HEK293 (cell line): ENCODE data around the gene ZNF835.

Experiments
- CTCF ChIA-PET: fragments of 350-600 bp; formaldehyde crosslinking; extraction: SDS; loops from one replicate; lab custom pipeline; 2021; ENCODE audit warnings: antibody characterized with exemption; lab: Yijun Ruan, JAX
- POLR2A ChIA-PET: fragments of 300-600 bp; formaldehyde crosslinking; extraction: SDS; loops from one replicate; lab custom pipeline; 2020; ENCODE audit warnings: antibody characterized with exemption, inconsistent platforms; lab: Yijun Ruan, JAX
- H3K27ac ChIP-seq: fragments of 200-500 bp; sonication (Bioruptor generic); 2 replicates; pipeline ENCODE4 v1.5.1; 2014; ENCODE audit warnings: low read depth, low read length, control low read depth, inconsistent platforms; ENCODE audit errors: extremely low read depth
- H3K36me3 ChIP-seq, 2 experiments: fragments of 200-500 bp in 1 of 2; sonication (Bioruptor generic) in 1 of 2; 1 replicate in 1 of 2; 2 replicates in 1 of 2; pipeline ENCODE4 v1.5.1; 2014 to 2017; ENCODE audit warnings: inconsistent platforms in 2 of 2, low read length in 2 of 2; ENCODE audit not compliant: control insufficient read depth in 2 of 2, insufficient read depth in 1 of 2
- H3K4me1 ChIP-seq: fragments of 200-500 bp; sonication (Bioruptor generic); 2 replicates; pipeline ENCODE4 v1.5.1; 2014; ENCODE audit warnings: mild to moderate bottlenecking, low read length, inconsistent platforms; ENCODE audit not compliant: control insufficient read depth, insufficient read depth
- H3K4me3 ChIP-seq: 2 replicates; pipeline ENCODE4 v1.5.1; 2011; ENCODE audit warnings: low read depth, mild to moderate bottlenecking, control low read depth, low read length, moderate library complexity
- H3K9me3 ChIP-seq: fragments of 200-500 bp; sonication (Bioruptor generic); 2 replicates; pipeline ENCODE4 v1.5.1; 2014; ENCODE audit warnings: low read depth, low read length, inconsistent platforms; ENCODE audit not compliant: control insufficient read depth, insufficient read depth
- KLF16 ChIP-seq: fragments of 450-650 bp; formaldehyde crosslinking; IDR thresholded peaks from 2 replicates; pipeline ENCODE4 v1.5.1; 2017; ENCODE audit warnings: missing biosample characterization, missing genetic modification characterization
- PATZ1 ChIP-seq: fragments of 450-650 bp; formaldehyde crosslinking; IDR thresholded peaks from 2 replicates; pipeline ENCODE4 v1.5.1; 2016; ENCODE audit warnings: missing biosample characterization, missing genetic modification characterization
- RBAK ChIP-seq: fragments of 450-650 bp; formaldehyde crosslinking; IDR thresholded peaks from 2 replicates; pipeline ENCODE4 v1.5.1; 2016; ENCODE audit warnings: missing biosample characterization, missing genetic modification characterization
- SCRT2 ChIP-seq: fragments of 450-650 bp; formaldehyde crosslinking; IDR thresholded peaks from 2 replicates; pipeline ENCODE4 v1.5.1; 2016; ENCODE audit warnings: missing biosample characterization, missing genetic modification characterization
- ZBTB48 ChIP-seq: fragments of 450-650 bp; formaldehyde crosslinking; IDR thresholded peaks from 2 replicates; pipeline ENCODE4 v1.5.1; 2016; ENCODE audit warnings: missing biosample characterization, missing genetic modification characterization
- ZBTB49 ChIP-seq: fragments of 450-650 bp; formaldehyde crosslinking; IDR thresholded peaks from 2 replicates; pipeline ENCODE4 v1.5.1; 2016; ENCODE audit warnings: missing biosample characterization, missing genetic modification characterization, low read depth
- ZBTB6 ChIP-seq: fragments of 450-650 bp; formaldehyde crosslinking; IDR thresholded peaks from 2 replicates; pipeline ENCODE4 v1.5.1; 2017; ENCODE audit warnings: missing biosample characterization, missing genetic modification characterization
- ZFP37 ChIP-seq: fragments of 450-650 bp; formaldehyde crosslinking; IDR thresholded peaks from 2 replicates; pipeline ENCODE4 v1.5.1; 2016; ENCODE audit warnings: missing biosample characterization, missing genetic modification characterization
- ZNF146 ChIP-seq: fragments of 450-650 bp; formaldehyde crosslinking; IDR thresholded peaks from 2 replicates; pipeline ENCODE4 v1.5.1; 2016; ENCODE audit warnings: missing biosample characterization, missing genetic modification characterization
- ZNF202 ChIP-seq: fragments of 450-650 bp; formaldehyde crosslinking; IDR thresholded peaks from 2 replicates; pipeline ENCODE4 v1.5.1; 2016; ENCODE audit warnings: missing biosample characterization, missing genetic modification characterization, borderline replicate concordance
- ZNF24 ChIP-seq: fragments of 450-650 bp; formaldehyde crosslinking; IDR thresholded peaks from 2 replicates; pipeline ENCODE4 v1.5.1; 2016; ENCODE audit warnings: missing biosample characterization, missing genetic modification characterization
- ZNF280D ChIP-seq: fragments of 450-650 bp; formaldehyde crosslinking; IDR thresholded peaks from 2 replicates; pipeline ENCODE4 v1.5.1; 2016; ENCODE audit warnings: missing biosample characterization, missing genetic modification characterization
- ZNF391 ChIP-seq: fragments of 450-650 bp; formaldehyde crosslinking; IDR thresholded peaks from 2 replicates; pipeline ENCODE4 v1.5.1; 2016; ENCODE audit warnings: low read depth, missing biosample characterization, missing genetic modification characterization, borderline replicate concordance
- ZNF48 ChIP-seq: fragments of 450-650 bp; formaldehyde crosslinking; IDR thresholded peaks from 2 replicates; pipeline ENCODE4 v1.5.1; 2016; ENCODE audit warnings: missing biosample characterization, missing genetic modification characterization
- ZNF580 ChIP-seq: fragments of 450-650 bp; formaldehyde crosslinking; IDR thresholded peaks from 2 replicates; pipeline ENCODE4 v1.5.1; 2016; ENCODE audit warnings: missing biosample characterization, missing genetic modification characterization
- ZNF585B ChIP-seq: fragments of 450-650 bp; formaldehyde crosslinking; IDR thresholded peaks from 2 replicates; pipeline ENCODE4 v1.5.1; 2016; ENCODE audit warnings: missing biosample characterization, missing genetic modification characterization
- ZNF645 ChIP-seq: fragments of 450-650 bp; formaldehyde crosslinking; IDR thresholded peaks from 2 replicates; pipeline ENCODE4; 2016; ENCODE audit warnings: missing biosample characterization, missing genetic modification characterization
- ZNF660 ChIP-seq: fragments of 450-650 bp; IDR thresholded peaks from 2 replicates; pipeline ENCODE4 v1.5.1; 2018; ENCODE audit warnings: missing biosample characterization, mild to moderate bottlenecking, missing genetic modification characterization
- ZNF664 ChIP-seq: fragments of 450-650 bp; formaldehyde crosslinking; IDR thresholded peaks from 2 replicates; pipeline ENCODE4 v1.5.1; 2016; ENCODE audit warnings: missing biosample characterization, missing genetic modification characterization
- ZNF670 ChIP-seq: fragments of 450-650 bp; formaldehyde crosslinking; IDR thresholded peaks from 2 replicates; pipeline ENCODE4 v1.5.1; 2016; ENCODE audit warnings: missing biosample characterization, missing genetic modification characterization, low read depth

ZNF835 gene

GRCh38 chr19:56720281-56720680, 48.7 kb upstream of the ZNF835 start:
- no peaks in the 10 kb centered on the region for H3K4me1 ChIP-seq
- H3K9me3 ChIP-seq: 0 out of 2 replicates have a peak, but pooled peaks cover 2% of the 10 kb centered on the region
- TF ChIP-seq ZNF48 (tag by site-specific recombination) (no peak), ZNF660 (tag by site-specific recombination) (no peak), KLF16 (tag by site-specific recombination) (no peak), ZNF585B (no peak), ZNF24 (tag by site-specific recombination) (no peak), ZNF670 (tag by site-specific recombination) (no peak), ZFP37 (tag by site-specific recombination) (no peak), RBAK (tag by site-specific recombination) (no peak), ZNF580 (tag by site-specific recombination) (no peak), ZNF202 (tag by site-specific recombination) (no peak), SCRT2 (tag by site-specific recombination) (no peak), ZBTB48 (tag by site-specific recombination) (no peak), ZNF146 (no peak), PATZ1 (no peak), ZNF391 (tag by site-specific recombination) (no peak), ZBTB49 (tag by site-specific recombination) (no peak), ZNF280D (no peak), ZBTB6 (tag by site-specific recombination) (no peak), ZNF645 (tag by site-specific recombination) (no peak), ZNF664 (no peak)
- no peak overlapping the region for H3K27ac ChIP-seq
- ChIA-PET POLR2A (no interaction called here), CTCF (interaction anchor here (1.1 kb wide), 1 partner anchor 53 kb away, joined by 3 read pairs; no protein-coding TSS in a partner anchor)
- H3K36me3 ChIP-seq: no peaks in the 10 kb centered on the region
- H3K4me3 ChIP-seq: no peak overlapping the region
